ENCODE measurements around the gene TMED6.

DNA sequence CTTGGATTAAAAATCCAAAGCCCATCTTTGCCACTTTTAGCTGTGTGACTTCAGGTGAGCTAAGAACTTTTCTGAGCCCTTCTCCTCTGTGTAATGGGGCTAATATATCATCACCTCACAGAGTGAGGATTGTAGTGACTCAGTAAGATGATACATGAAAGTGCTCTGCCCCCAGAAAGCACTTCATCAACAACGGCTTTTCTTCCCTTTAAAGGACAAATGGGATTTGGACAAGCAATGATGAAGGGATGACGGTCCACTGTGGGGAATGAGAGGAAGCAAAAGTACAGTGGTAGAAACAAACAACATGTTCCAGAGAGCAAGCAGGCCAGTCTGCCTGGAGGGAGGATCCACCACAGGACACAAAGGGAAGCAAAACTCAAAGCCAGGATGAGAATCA lies 14.3 kb upstream of the TMED6 start:
- TF ChIP-seq EZH2 (IDR thresholded peaks at IDR 0.05) (no peak), EZH2phosphoT487 (IDR thresholded peaks at IDR 0.05) (no peak)
